HL-60/S4 treated with phorbol 12-myristate 13-acetate at 8.2 ng/mL for 4 days and 3 days (cell line): ENCODE measurements around the gene FHL1.

Experiments used
- in situ Hi-C: fragments of 300-500 bp; cut with MboI; formaldehyde crosslinking; loops from 2 replicates; pipeline ENCODE4 v1.15.0; 2022; ENCODE audit warnings: low sequenced_read_pairs

FHL1 gene

DNA sequence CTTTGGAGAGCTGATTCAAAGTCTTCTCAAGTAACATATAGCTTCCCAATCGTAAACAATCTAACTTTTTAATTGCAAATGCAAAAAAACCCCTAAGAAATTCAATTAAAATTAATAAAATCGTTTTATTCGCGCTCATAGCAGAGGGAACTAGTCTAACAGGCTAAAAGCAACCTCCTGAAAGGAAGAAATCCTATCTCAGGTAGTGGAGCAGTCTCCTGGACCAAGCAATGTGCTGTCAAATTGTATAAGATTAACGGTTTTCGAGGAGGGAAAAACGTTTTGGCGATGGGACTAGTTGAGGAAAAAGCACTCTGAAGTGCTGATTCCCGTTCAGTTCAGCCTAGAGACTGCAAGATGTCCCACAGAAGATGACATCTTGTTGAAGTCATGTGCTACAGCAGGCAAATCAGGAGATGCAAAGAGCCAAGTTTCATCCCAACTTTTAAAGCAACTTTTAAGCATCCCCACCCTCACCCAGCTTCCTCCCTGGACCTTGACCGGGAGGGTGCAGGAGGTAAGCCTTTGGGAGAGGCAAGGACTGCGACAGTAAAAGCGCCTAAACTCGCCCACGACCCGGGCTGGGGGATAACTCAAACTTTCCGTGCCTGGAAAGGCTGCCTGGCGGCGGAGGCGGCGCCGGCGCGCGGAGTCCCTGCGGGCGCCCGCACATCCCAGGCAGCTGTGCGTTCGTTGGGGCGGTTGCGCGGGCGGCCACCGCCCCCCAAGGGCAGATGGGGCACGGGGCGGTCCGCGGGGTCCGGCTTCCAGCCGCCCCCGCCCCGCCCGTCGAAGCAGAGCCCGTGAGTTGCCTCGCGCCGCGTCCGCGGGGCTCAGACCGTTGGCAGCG lies 103.1 kb downstream of the FHL1 start:
- in situ Hi-C loops, result no loop called here

GRCh38 chrX:136251041-136251991 lies 104.0 kb downstream of the FHL1 start, which contains the start of gene MAP7D3:
MAP7D3 (minus strand) TSS chrX:136251400; CDS start chrX:136251358, 42 bp downstream.
- in situ Hi-C loops, result no loop called here

DNA sequence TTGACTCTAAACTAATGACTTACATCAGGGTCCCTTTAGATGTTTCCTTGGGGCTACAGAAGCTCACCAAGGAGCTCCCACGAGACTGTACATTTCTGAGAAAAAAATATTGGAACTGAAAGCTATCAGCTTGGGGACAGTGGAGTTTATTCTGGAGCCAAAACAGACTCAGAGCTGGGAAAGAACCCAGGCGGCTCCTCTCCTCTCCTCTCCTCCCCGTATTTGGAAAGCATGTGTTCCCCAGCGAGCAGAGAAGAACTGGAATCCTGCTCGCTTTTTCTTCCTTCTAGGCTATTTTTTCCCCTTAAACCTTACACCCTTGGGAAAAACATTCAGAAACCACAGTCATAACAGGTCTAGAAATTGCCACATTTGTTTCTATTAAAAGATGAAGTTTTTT lies 108.2 kb downstream of the FHL1 start:
- in situ Hi-C loops, result no loop called here

- in situ Hi-C loops, result no loop called here
Measured at GRCh38 chrX:136256026-136256425, 108.7 kb downstream of the FHL1 start.

DNA sequence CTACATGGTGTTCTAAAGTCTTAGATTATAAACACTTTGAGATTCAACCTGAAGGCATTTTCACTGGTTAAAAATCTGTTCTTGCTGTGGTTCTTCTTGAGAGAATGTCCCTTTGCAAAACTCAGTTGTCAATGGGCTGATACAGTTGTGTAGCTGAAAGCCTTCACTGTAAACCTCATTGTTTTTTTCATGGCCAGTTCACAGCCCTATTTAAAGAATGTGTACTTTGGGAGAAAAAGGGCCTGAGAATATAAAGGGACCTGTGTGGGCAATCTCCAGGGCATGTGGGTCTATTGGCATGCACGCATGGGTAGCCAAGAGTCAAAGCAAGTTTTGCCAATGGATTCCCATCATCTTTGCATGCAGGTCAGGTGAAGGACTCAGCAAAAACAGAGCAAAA lies 111.6 kb downstream of the FHL1 start:
- in situ Hi-C loops, result no loop called here

GRCh38 chrX:136259543-136259942 lies 112.2 kb downstream of the FHL1 start:
- in situ Hi-C loops, result no loop called here

- in situ Hi-C loops, result no loop called here
Measured at GRCh38 chrX:136260776-136261175, 113.4 kb downstream of the FHL1 start.
